Liver (tissue), 3 donors: Measurements from ENCODE around the gene DPP4.

Experiments used
- ATF3 ChIP-seq: IDR thresholded peaks from 2 replicates; pipeline ENCODE4 v1.6.1; 2016; ENCODE audit warnings: antibody characterized with exemption
- EGR1 ChIP-seq, 2 donors: IDR thresholded peaks; 2 replicates each; pipeline ENCODE4 v1.6.1; 2016 to 2018; ENCODE audit warnings: antibody characterized with exemption in 2 of 2, low read depth in 2 of 2
- GABPA ChIP-seq, 2 donors: IDR thresholded peaks in 1 of 2; conservative IDR thresholded peaks in 1 of 2; 2 replicates each; pipeline ENCODE4 v1.6.1; 2016; ENCODE audit warnings: antibody characterized with exemption in 2 of 2, mild to moderate bottlenecking in 1 of 2, moderate library complexity in 1 of 2
- JUND ChIP-seq, 2 donors: IDR thresholded peaks; 2 replicates each; pipeline ENCODE4 v1.6.1; 2016; ENCODE audit warnings: antibody characterized with exemption in 2 of 2
- RAD21 ChIP-seq, 2 donors: IDR thresholded peaks; 2 replicates each; pipeline ENCODE4 v1.6.1; 2016; ENCODE audit warnings: antibody characterized with exemption in 2 of 2, mild to moderate bottlenecking in 2 of 2
- SP1 ChIP-seq: IDR thresholded peaks from 2 replicates; pipeline ENCODE4 v1.6.1; 2018; ENCODE audit warnings: antibody characterized with exemption, mild to moderate bottlenecking
- TAF1 ChIP-seq: conservative IDR thresholded peaks from 2 replicates; pipeline ENCODE4 v1.6.1; 2016; ENCODE audit warnings: antibody characterized with exemption, mild to moderate bottlenecking
- TF ChIP-seq, protein P1 (sequence below): fragments of 150-350 bp; IDR thresholded peaks from 2 replicates; pipeline ENCODE4 v1.5.1; 2017; ENCODE audit warnings: improper control_type of control experiment, low read depth, low read length; ENCODE audit not compliant: missing input control
- TF ChIP-seq, protein P2 (sequence below): IDR thresholded peaks from 2 replicates; pipeline ENCODE4 v1.6.1; 2016; ENCODE audit warnings: antibody characterized with exemption
- TF ChIP-seq, protein P3 (sequence below): IDR thresholded peaks from 2 replicates; pipeline ENCODE4 v1.6.1; 2016; ENCODE audit warnings: antibody characterized with exemption
- donor health status: healthy.
- donor health status: healthy.

DNA sequence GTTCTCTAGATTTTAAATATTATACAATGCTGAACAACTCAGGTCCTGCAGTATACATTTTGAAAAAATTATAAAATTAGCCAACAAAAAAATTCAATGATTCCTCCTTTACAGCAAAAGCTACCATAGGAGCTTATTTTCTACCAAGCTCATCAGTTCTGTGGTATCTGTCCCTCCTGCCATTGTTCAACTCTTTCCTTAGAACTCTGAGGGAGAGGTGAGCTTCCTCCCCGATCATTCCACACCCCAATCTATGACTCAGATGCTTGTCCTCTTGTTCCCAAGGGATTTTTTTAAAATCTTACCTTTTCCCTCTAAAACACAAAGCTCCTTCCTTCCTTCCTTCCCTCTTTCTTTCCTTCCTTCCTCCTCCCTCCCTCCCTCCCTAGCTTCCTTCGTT is 13.5 kb downstream of the DPP4 start:
- TF ChIP-seq, protein P1, sequence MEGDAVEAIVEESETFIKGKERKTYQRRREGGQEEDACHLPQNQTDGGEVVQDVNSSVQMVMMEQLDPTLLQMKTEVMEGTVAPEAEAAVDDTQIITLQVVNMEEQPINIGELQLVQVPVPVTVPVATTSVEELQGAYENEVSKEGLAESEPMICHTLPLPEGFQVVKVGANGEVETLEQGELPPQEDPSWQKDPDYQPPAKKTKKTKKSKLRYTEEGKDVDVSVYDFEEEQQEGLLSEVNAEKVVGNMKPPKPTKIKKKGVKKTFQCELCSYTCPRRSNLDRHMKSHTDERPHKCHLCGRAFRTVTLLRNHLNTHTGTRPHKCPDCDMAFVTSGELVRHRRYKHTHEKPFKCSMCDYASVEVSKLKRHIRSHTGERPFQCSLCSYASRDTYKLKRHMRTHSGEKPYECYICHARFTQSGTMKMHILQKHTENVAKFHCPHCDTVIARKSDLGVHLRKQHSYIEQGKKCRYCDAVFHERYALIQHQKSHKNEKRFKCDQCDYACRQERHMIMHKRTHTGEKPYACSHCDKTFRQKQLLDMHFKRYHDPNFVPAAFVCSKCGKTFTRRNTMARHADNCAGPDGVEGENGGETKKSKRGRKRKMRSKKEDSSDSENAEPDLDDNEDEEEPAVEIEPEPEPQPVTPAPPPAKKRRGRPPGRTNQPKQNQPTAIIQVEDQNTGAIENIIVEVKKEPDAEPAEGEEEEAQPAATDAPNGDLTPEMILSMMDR, result no peak
- TF ChIP-seq, protein P2, sequence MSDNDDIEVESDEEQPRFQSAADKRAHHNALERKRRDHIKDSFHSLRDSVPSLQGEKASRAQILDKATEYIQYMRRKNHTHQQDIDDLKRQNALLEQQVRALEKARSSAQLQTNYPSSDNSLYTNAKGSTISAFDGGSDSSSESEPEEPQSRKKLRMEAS, result no peak
- no peak for TF ChIP-seq RAD21 (IDR thresholded peaks at IDR 0.05)
- TF ChIP-seq GABPA (IDR thresholded peaks at IDR 0.05 in 1 of 2, conservative IDR thresholded peaks at IDR 0.05 in 1 of 2), result no peak
- TF ChIP-seq TAF1, result no peak
- no peak for TF ChIP-seq SP1
- TF ChIP-seq, protein P3, sequence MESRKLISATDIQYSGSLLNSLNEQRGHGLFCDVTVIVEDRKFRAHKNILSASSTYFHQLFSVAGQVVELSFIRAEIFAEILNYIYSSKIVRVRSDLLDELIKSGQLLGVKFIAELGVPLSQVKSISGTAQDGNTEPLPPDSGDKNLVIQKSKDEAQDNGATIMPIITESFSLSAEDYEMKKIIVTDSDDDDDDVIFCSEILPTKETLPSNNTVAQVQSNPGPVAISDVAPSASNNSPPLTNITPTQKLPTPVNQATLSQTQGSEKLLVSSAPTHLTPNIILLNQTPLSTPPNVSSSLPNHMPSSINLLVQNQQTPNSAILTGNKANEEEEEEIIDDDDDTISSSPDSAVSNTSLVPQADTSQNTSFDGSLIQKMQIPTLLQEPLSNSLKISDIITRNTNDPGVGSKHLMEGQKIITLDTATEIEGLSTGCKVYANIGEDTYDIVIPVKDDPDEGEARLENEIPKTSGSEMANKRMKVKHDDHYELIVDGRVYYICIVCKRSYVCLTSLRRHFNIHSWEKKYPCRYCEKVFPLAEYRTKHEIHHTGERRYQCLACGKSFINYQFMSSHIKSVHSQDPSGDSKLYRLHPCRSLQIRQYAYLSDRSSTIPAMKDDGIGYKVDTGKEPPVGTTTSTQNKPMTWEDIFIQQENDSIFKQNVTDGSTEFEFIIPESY, result no peak
- no peak for TF ChIP-seq EGR1 (IDR thresholded peaks at IDR 0.05; ENCODE audit: low read depth in 2 of 2)
- TF ChIP-seq JUND (IDR thresholded peaks at IDR 0.05), result no peak
- TF ChIP-seq ATF3, result no peak
